HepG2 (cell line): Measurements from ENCODE around the gene FAM217B. TPM values are rescaled to one million over a fixed set of nuclear protein-coding genes. Genes with fewer than 3 reads are reported as not detected.
A peak's percentile ranks its signal among the peaks of the same experiment; 100 is the strongest.

Experiments
- CTCF ChIP-seq: sonication (generic); formaldehyde crosslinking; IDR thresholded peaks from 2 replicates; pipeline ENCODE4 v1.5.0; 2020; ENCODE audit warnings: mild to moderate bottlenecking, missing genetic modification reagents, moderate library complexity
- FOSL2 ChIP-seq: sonication (generic); formaldehyde crosslinking; IDR thresholded peaks from 2 replicates; pipeline ENCODE4 v1.4.0; 2020; ENCODE audit warnings: missing genetic modification reagents
- GATAD1 ChIP-seq: IDR thresholded peaks from 2 replicates; pipeline ENCODE4 v1.6.1; 2016; ENCODE audit warnings: missing genetic modification reagents, missing compliant biosample characterization
- HDAC1 ChIP-seq: sonication (generic); formaldehyde crosslinking; IDR thresholded peaks from 2 replicates; pipeline ENCODE4 v1.5.1; 2020; ENCODE audit warnings: mild to moderate bottlenecking, missing genetic modification reagents
- HIVEP1 ChIP-seq: sonication (generic); formaldehyde crosslinking; IDR thresholded peaks from 2 replicates; pipeline ENCODE4 v1.4.0; 2020; ENCODE audit warnings: mild to moderate bottlenecking, missing genetic modification reagents
- HMG20A ChIP-seq: IDR thresholded peaks from 2 replicates; pipeline ENCODE4 v1.6.1; 2016; ENCODE audit warnings: borderline replicate concordance
- KDM5A ChIP-seq: fragments of 200-600 bp; sonication (generic); IDR thresholded peaks from 2 replicates; pipeline ENCODE4 v1.7.0; 2018; ENCODE audit warnings: antibody characterized with exemption, mild to moderate bottlenecking, low read length, borderline replicate concordance
- KMT2A ChIP-seq: sonication (generic); formaldehyde crosslinking; IDR thresholded peaks from 2 replicates; pipeline ENCODE4 v1.4.0; 2020; ENCODE audit warnings: missing genetic modification reagents
- MEIS2 ChIP-seq: sonication (generic); formaldehyde crosslinking; IDR thresholded peaks from 2 replicates; pipeline ENCODE4 v1.9.0; 2021; ENCODE audit warnings: mild to moderate bottlenecking, missing genetic modification reagents
- MTA1 ChIP-seq: sonication (generic); formaldehyde crosslinking; IDR thresholded peaks from 2 replicates; pipeline ENCODE4 v1.4.0; 2020; ENCODE audit warnings: missing genetic modification reagents, mild to moderate bottlenecking, borderline replicate concordance
- MTF1 ChIP-seq: sonication (generic); formaldehyde crosslinking; IDR thresholded peaks from 2 replicates; pipeline ENCODE4 v1.5.0; 2020; ENCODE audit warnings: missing genetic modification reagents
- NFE2 ChIP-seq: sonication (generic); formaldehyde crosslinking; IDR thresholded peaks from 2 replicates; pipeline ENCODE4 v1.4.0; 2020; ENCODE audit warnings: missing genetic modification reagents
- NONO ChIP-seq, 2 experiments: fragments of 450-650 bp in 1 of 2; sonication (generic) in 1 of 2; formaldehyde crosslinking in 1 of 2; IDR thresholded peaks in 1 of 2; conservative IDR thresholded peaks in 1 of 2; 2 replicates each; pipeline versions ENCODE4 v1.6.1 to v1.8.0; 2017 to 2022; ENCODE audit warnings: mild to moderate bottlenecking in 1 of 2, missing genetic modification reagents in 1 of 2, moderate library complexity in 1 of 2
- NR1H2 ChIP-seq: sonication (generic); formaldehyde crosslinking; IDR thresholded peaks from 2 replicates; pipeline ENCODE4 v1.8.1; 2022; ENCODE audit warnings: low read depth, missing genetic modification reagents, borderline replicate concordance
- NR3C1 ChIP-seq: sonication (generic); formaldehyde crosslinking; IDR thresholded peaks from 2 replicates; pipeline ENCODE4 v1.4.0; 2020; ENCODE audit warnings: missing genetic modification reagents
- SAP130 ChIP-seq: IDR thresholded peaks from 2 replicates; pipeline ENCODE4 v1.6.1; 2016; ENCODE audit warnings: low read depth
- SP4 ChIP-seq: sonication (generic); formaldehyde crosslinking; IDR thresholded peaks from 2 replicates; pipeline ENCODE4 v1.8.1; 2023; ENCODE audit warnings: mild to moderate bottlenecking, missing genetic modification reagents
- TCF12 ChIP-seq, 2 experiments: fragments of 450-650 bp in 1 of 2; sonication (generic) in 1 of 2; formaldehyde crosslinking in 1 of 2; IDR thresholded peaks; 2 replicates each; pipeline versions ENCODE4 v1.6.1 to v1.8.0; 2017 to 2022; ENCODE audit warnings: antibody characterized with exemption in 1 of 2, mild to moderate bottlenecking in 1 of 2, missing genetic modification reagents in 1 of 2, moderate library complexity in 1 of 2
- TEAD3 ChIP-seq: optimal IDR thresholded peaks from 2 replicates; pipeline ENCODE3; 2016; ENCODE audit warnings: borderline replicate concordance
- ZKSCAN5 ChIP-seq: sonication (generic); formaldehyde crosslinking; IDR thresholded peaks from 2 replicates; pipeline ENCODE4 v1.5.1; 2020; ENCODE audit warnings: mild to moderate bottlenecking, missing genetic modification reagents
- ZNF296 ChIP-seq: sonication (generic); formaldehyde crosslinking; conservative IDR thresholded peaks from 2 replicates; pipeline ENCODE4 v1.5.0; 2020; ENCODE audit warnings: mild to moderate bottlenecking, missing genetic modification reagents
- ZNF350 ChIP-seq: sonication (generic); formaldehyde crosslinking; IDR thresholded peaks from 2 replicates; pipeline ENCODE4 v1.4.0; 2020; ENCODE audit warnings: mild to moderate bottlenecking, low read depth, missing genetic modification reagents, borderline replicate concordance
- ZNF552 ChIP-seq: sonication (generic); formaldehyde crosslinking; IDR thresholded peaks from 2 replicates; pipeline ENCODE4 v1.9.0; 2022; ENCODE audit warnings: missing genetic modification reagents, mild to moderate bottlenecking, borderline replicate concordance
- ZNF616 ChIP-seq: sonication (generic); formaldehyde crosslinking; IDR thresholded peaks from 2 replicates; pipeline ENCODE4 v1.5.0; 2020; ENCODE audit warnings: low read depth, mild to moderate bottlenecking, missing genetic modification reagents
- ZNF687 ChIP-seq: sonication (generic); formaldehyde crosslinking; IDR thresholded peaks from 2 replicates; pipeline ENCODE4 v1.5.1; 2020; ENCODE audit warnings: mild to moderate bottlenecking, missing genetic modification reagents, moderate library complexity
- ZSCAN12 ChIP-seq: sonication (generic); formaldehyde crosslinking; IDR thresholded peaks from 2 replicates; pipeline ENCODE4 v1.9.0; 2021; ENCODE audit warnings: mild to moderate bottlenecking, missing genetic modification reagents
- polyA plus RNA-seq, 8 experiments: library from polyadenylated mRNA; depleted of rRNA in 3 of 8; stranded (reverse) in 7 of 8; unstranded in 1 of 8; fragments of >200 nt; fragmentation: Illumina TruSeq in 4 of 8; extraction: Trizol in 4 of 8; gene quantifications; 2 replicates each; pipeline versions ENCODE4 v1.2.1 to v1.2.3, GENCODE V29; 2011 to 2016; ENCODE audit warnings: low read depth in 4 of 8, missing spikeins in 1 of 8, mixed read lengths in 1 of 8; ENCODE audit not compliant: insufficient read depth in 1 of 8
- total RNA-seq, 5 experiments: library from RNA; depleted of rRNA; stranded (reverse); fragments of >200 nt; fragmentation: Illumina TruSeq; extraction: Trizol; gene quantifications; 2 replicates each; pipeline ENCODE4 v1.2.3, GENCODE V29; 2016; ENCODE audit warnings: low read depth in 1 of 5

Gene FAM217B
- total and polyA plus RNA-seq, 2 of the 13 experiments (the other 11 are each of a cell fraction or from before 2014, with no cell fraction given), result 11.1 to 14.3 TPM

GRCh38 chr20:59933849-59934585, 6.2 kb upstream of the FAM217B start (continued):
- TF ChIP-seq NFE2 (no peak), ZNF350 (CRISPR knock-in tag) (no peak), KMT2A (0 out of 2 replicates have a peak, but pooled peaks have one; percentile 40), ZKSCAN5 (CRISPR knock-in tag) (no peak), SAP130 (CRISPR knock-in tag) (peak; percentile 28; the same call in 1 of the 2 replicates), HMG20A (no peak; the same call in 1 of the 2 replicates), FOSL2 (no peak), MTF1 (CRISPR knock-in tag) (no peak), HIVEP1 (CRISPR knock-in tag) (no peak), MTA1 (CRISPR knock-in tag) (peak; percentile 73; the same call in 1 of the 2 replicates), NR1H2 (CRISPR knock-in tag) (no peak), NONO (IDR thresholded peaks at IDR 0.05) (no peak), NONO (CRISPR knock-in tag; conservative IDR thresholded peaks at IDR 0.05) (0 out of 2 replicates have a peak, but pooled peaks have one; percentile 44), GATAD1 (CRISPR knock-in tag) (no peak), NR3C1 (no peak), ZNF296 (CRISPR knock-in tag) (no peak), KDM5A (no peak), ZSCAN12 (CRISPR knock-in tag) (no peak), TCF12 (IDR thresholded peaks at IDR 0.05) (no peak), TCF12 (CRISPR knock-in tag; IDR thresholded peaks at IDR 0.05) (no peak), ZNF687 (CRISPR knock-in tag) (peak; percentile 78), MEIS2 (CRISPR knock-in tag) (no peak), ZNF552 (CRISPR knock-in tag) (0 out of 2 replicates have a peak, but pooled peaks have one; percentile 21), ZNF616 (CRISPR knock-in tag) (no peak), CTCF (CRISPR knock-in tag) (peak; percentile 90), HDAC1 (CRISPR knock-in tag) (0 out of 2 replicates have a peak, but pooled peaks have one; percentile 20), SP4 (CRISPR knock-in tag) (peak; percentile 19; the same call in 1 of the 2 replicates), TEAD3 (no peak)
